A549 (cell line): ENCODE measurements around the gene KMT2D. TPM values are rescaled to one million over a fixed set of nuclear protein-coding genes. Genes with fewer than 3 reads are reported as not detected.

Source experiments
- ATAC-seq, 2 experiments: fragments of 200-7000 bp in 1 of 2; fragments of >200 bp in 1 of 2; cut with Nextera tagmentation in 1 of 2; cut with Tn5 transposase in 1 of 2; 3 replicates each; pipeline versions ENCODE4 v1.8.0 to v1.9.1; 2018 to 2020; ENCODE audit warnings: mild to moderate bottlenecking in 1 of 2, moderate library complexity in 1 of 2
- CTCF ChIA-PET: fragments of 300-600 bp; sonication (Branson Sonifier 250); formaldehyde crosslinking; extraction: SDS; loops from one replicate; lab custom pipeline; 2021; ENCODE audit warnings: antibody characterized with exemption, inconsistent platforms; lab: Yijun Ruan, JAX
- POLR2A ChIA-PET: fragments of 350-600 bp; formaldehyde crosslinking; extraction: SDS; loops from one replicate; lab custom pipeline; 2021; ENCODE audit warnings: antibody characterized with exemption, inconsistent platforms; lab: Yijun Ruan, JAX
- DNase-seq, 2 experiments: peaks; one replicate each; pipeline versions ENCODE4 v3.0.0 to v3.0.0-alpha.2; 2011 to 2016; ENCODE audit warnings: low read depth in 1 of 2, low spot score in 1 of 2
- FAIRE-seq: peaks from 2 replicates; lab custom pipeline; 2011; peaks lifted over from hg19 to GRCh38; lab: Jason Lieb, UNC
- H3K27ac ChIP-seq, 2 experiments: fragments of >200 bp; sonication (Bioruptor Twin); formaldehyde crosslinking; 3 replicates each; pipeline ENCODE4 v1.5.1; 2016 to 2017
- H3K4me1 ChIP-seq: fragments of >200 bp; sonication (Bioruptor Twin); formaldehyde crosslinking; 3 replicates; pipeline ENCODE4 v1.6.1; 2016
- H3K4me2 ChIP-seq: fragments of >200 bp; sonication (Bioruptor Twin); formaldehyde crosslinking; 3 replicates; pipeline ENCODE4 v1.6.1; 2016
- H3K4me3 ChIP-seq: fragments of >200 bp; sonication (Bioruptor Twin); formaldehyde crosslinking; 3 replicates; pipeline ENCODE4 v1.5.1; 2016
- H3K9me3 ChIP-seq: fragments of >200 bp; sonication (Bioruptor Twin); formaldehyde crosslinking; 3 replicates; pipeline ENCODE4 v1.6.1; 2016
- BHLHE40 ChIP-seq: IDR thresholded peaks from 2 replicates; pipeline ENCODE4 v1.6.1; 2012; ENCODE audit warnings: low read depth, low read length, inconsistent platforms
- CBX8 ChIP-seq: fragments of 200-600 bp; sonication (generic); IDR thresholded peaks from 2 replicates; pipeline ENCODE4 v1.6.1; 2016
- CEBPB ChIP-seq, 2 experiments: fragments of >200 bp in 1 of 2; sonication (Bioruptor Twin) in 1 of 2; formaldehyde crosslinking in 1 of 2; IDR thresholded peaks; 2 replicates each; pipeline ENCODE4 v1.6.1; 2012 to 2016
- EHMT2 ChIP-seq: fragments of 200-600 bp; sonication (generic); IDR thresholded peaks from 2 replicates; pipeline ENCODE4 v1.6.1; 2016; ENCODE audit warnings: antibody characterized with exemption, low read depth, mild to moderate bottlenecking, moderate library complexity
- FOSB ChIP-seq: fragments of 250-450 bp; sonication (Bioruptor Pico); IDR thresholded peaks from 2 replicates; pipeline ENCODE4 v1.5.0; 2020; ENCODE audit warnings: mild to moderate bottlenecking, moderate library complexity
- FOSL2 ChIP-seq, 2 experiments: fragments of 450-650 bp in 1 of 2; fragments of >200 bp in 1 of 2; sonication (Bioruptor Twin) in 1 of 2; formaldehyde crosslinking; IDR thresholded peaks; 2 replicates each; pipeline versions ENCODE4 v1.5.0 to v1.6.1; 2016 to 2020; ENCODE audit warnings: mild to moderate bottlenecking in 1 of 2, moderate library complexity in 1 of 2
- GATA3 ChIP-seq: IDR thresholded peaks from 2 replicates; pipeline ENCODE4 v1.6.1; 2012; ENCODE audit warnings: borderline replicate concordance
- HDAC2 ChIP-seq: fragments of 200-600 bp; sonication (generic); IDR thresholded peaks from 2 replicates; pipeline ENCODE4 v1.6.1; 2016
- HEYL ChIP-seq: fragments of 250-450 bp; sonication (Bioruptor Pico); IDR thresholded peaks from 2 replicates; pipeline ENCODE4 v1.8.0; 2021; ENCODE audit warnings: mild to moderate bottlenecking, moderate library complexity
- HOXB5 ChIP-seq: fragments of 250-450 bp; sonication (Bioruptor Pico); IDR thresholded peaks from 2 replicates; pipeline ENCODE4 v1.5.0; 2020; ENCODE audit warnings: mild to moderate bottlenecking, moderate library complexity
- JUN ChIP-seq, 2 experiments: fragments of >200 bp; sonication (Bioruptor Twin); formaldehyde crosslinking; IDR thresholded peaks; 2 replicates in 1 of 2; 3 replicates in 1 of 2; pipeline ENCODE4 v1.6.1; 2016 to 2017
- JUNB ChIP-seq: fragments of >200 bp; sonication (Bioruptor Twin); formaldehyde crosslinking; IDR thresholded peaks from 2 replicates; pipeline ENCODE4 v1.6.1; 2016
- KDM1A ChIP-seq: fragments of 200-600 bp; sonication (generic); IDR thresholded peaks from 2 replicates; pipeline ENCODE4 v1.6.1; 2016; ENCODE audit warnings: low read depth, mild to moderate bottlenecking
- NFE2L2 ChIP-seq: fragments of 150-350 bp; conservative IDR thresholded peaks from 2 replicates; pipeline ENCODE4 v1.6.1; 2014; ENCODE audit warnings: low read length
- NPAS2 ChIP-seq: fragments of 250-450 bp; sonication (Bioruptor Pico); IDR thresholded peaks from 2 replicates; pipeline ENCODE4 v1.8.0; 2022; ENCODE audit warnings: mild to moderate bottlenecking, moderate library complexity, borderline replicate concordance
- NR3C1 ChIP-seq: fragments of >200 bp; sonication (Bioruptor Twin); formaldehyde crosslinking; IDR thresholded peaks from 3 replicates; pipeline ENCODE4 v1.6.1; 2017
- POLR2A ChIP-seq: IDR thresholded peaks from 2 replicates; pipeline ENCODE4 v1.6.1; 2012; ENCODE audit warnings: mild to moderate bottlenecking, low read length
- RAD21 ChIP-seq, 2 experiments: fragments of >200 bp in 1 of 2; sonication (Bioruptor Twin) in 1 of 2; formaldehyde crosslinking in 1 of 2; IDR thresholded peaks in 1 of 2; conservative IDR thresholded peaks in 1 of 2; 2 replicates in 1 of 2; 3 replicates in 1 of 2; pipeline ENCODE4 v1.6.1; 2012 to 2018; ENCODE audit warnings: inconsistent platforms in 1 of 2
- RARB ChIP-seq: fragments of 250-450 bp; sonication (Bioruptor Pico); IDR thresholded peaks from 2 replicates; pipeline ENCODE4 v1.8.0; 2021; ENCODE audit warnings: mild to moderate bottlenecking, moderate library complexity
- SMC3 ChIP-seq: fragments of >200 bp; sonication (Bioruptor Twin); formaldehyde crosslinking; IDR thresholded peaks from 3 replicates; pipeline ENCODE4 v1.6.1; 2018; ENCODE audit warnings: inconsistent platforms
- SREBF2 ChIP-seq: fragments of 450-650 bp; IDR thresholded peaks from 2 replicates; pipeline ENCODE4 v1.6.1; 2014; ENCODE audit warnings: mild to moderate bottlenecking, moderate library complexity
- TFCP2L1 ChIP-seq: fragments of 250-450 bp; sonication (Bioruptor Pico); IDR thresholded peaks from 2 replicates; pipeline ENCODE4 v1.5.0; 2021; ENCODE audit warnings: mild to moderate bottlenecking
- TP53 ChIP-seq: fragments of 250-450 bp; sonication (Bioruptor Pico); IDR thresholded peaks from 2 replicates; pipeline ENCODE4 v1.5.0; 2021; ENCODE audit warnings: mild to moderate bottlenecking, moderate library complexity
- ZFP36 ChIP-seq: fragments of 450-650 bp; IDR thresholded peaks from 2 replicates; pipeline ENCODE4 v1.6.1; 2014; ENCODE audit warnings: borderline replicate concordance; ENCODE audit not compliant: partially characterized antibody
- ZSCAN20 ChIP-seq: fragments of 250-450 bp; sonication (Bioruptor Pico); IDR thresholded peaks from 2 replicates; pipeline ENCODE4 v1.8.0; 2022; ENCODE audit warnings: mild to moderate bottlenecking, moderate library complexity
- WGBS: methylation state at CpG from one replicate; pipeline ENCODE4 v1.1.6; 2017; ENCODE audit errors: missing lambda C conversion rate; 5-methylcytosine and 5-hydroxymethylcytosine counted together
- polyA plus RNA-seq, 4 experiments: library from polyadenylated mRNA; depleted of rRNA in 3 of 4; stranded (reverse); fragments of >200 nt; fragmentation: RNase III in 1 of 4; extraction: RNeasy Plus Mini Kit Qiagen cat#74134 plus additional on column Dnase treatment in 1 of 4; gene quantifications; 2 replicates in 3 of 4; 3 replicates in 1 of 4; pipeline ENCODE4 v1.2.3, GENCODE V29; 2011 to 2017
- TF ChIP-seq, protein P1 (sequence below): fragments of >200 bp; sonication (Bioruptor Twin); formaldehyde crosslinking; IDR thresholded peaks from 3 replicates; pipeline ENCODE4 v1.6.1; 2016
- TF ChIP-seq, protein P2 (sequence below): IDR thresholded peaks from 2 replicates; pipeline ENCODE4 v1.6.1; 2012; ENCODE audit warnings: low read depth, borderline replicate concordance
- TF ChIP-seq, protein P3 (sequence below): IDR thresholded peaks from 2 replicates; pipeline ENCODE4 v1.6.1; 2012
- TF ChIP-seq, protein P4 (sequence below): fragments of 200-600 bp; sonication (generic); IDR thresholded peaks from 2 replicates; pipeline ENCODE4 v1.6.1; 2016; ENCODE audit warnings: antibody characterized with exemption, mild to moderate bottlenecking, moderate library complexity
- TF ChIP-seq, protein P5 (sequence below): fragments of 150-350 bp; IDR thresholded peaks from 2 replicates; pipeline ENCODE4 v1.6.1; 2014; ENCODE audit warnings: low read depth, mild to moderate bottlenecking, low read length

KMT2D gene
- polyA plus RNA-seq, 2 of the 4 experiments (the other 2 are of a cell fraction) = 17.6 to 20.0 TPM

DNA sequence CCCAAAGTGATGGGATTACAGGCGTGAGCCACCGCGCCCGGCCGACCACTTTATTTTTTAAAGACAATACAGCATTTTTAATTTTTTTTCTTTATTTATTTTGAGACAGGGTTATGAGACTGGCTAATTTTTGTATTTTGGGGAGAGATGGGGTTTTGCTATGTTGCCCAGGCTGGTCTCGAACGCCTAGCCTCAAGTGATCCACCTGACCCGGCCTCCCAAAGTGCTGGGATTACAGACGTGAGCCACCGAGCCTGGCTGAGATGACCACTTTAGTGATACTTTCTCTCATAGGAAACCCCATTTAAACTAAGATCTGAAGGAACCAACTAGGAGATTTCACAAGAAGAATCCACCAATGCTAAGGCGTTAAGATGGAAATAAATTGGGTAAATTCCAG is 10.4 kb upstream of the KMT2D start:
- Histone ChIP-seq H3K9me3 (no peaks in the 10 kb centered on the region), H3K27ac (no peak overlapping the region), H3K4me1 (peaks cover 7% of the 10 kb centered on the region; the same call in 2 of the 3 replicates), H3K4me3 (no peak overlapping the region), H3K4me2 (no peak overlapping the region)
- POLR2A ChIA-PET = no interaction called here
- no peak for DNase-seq
- no peak for TF ChIP-seq RAD21 (conservative IDR thresholded peaks at IDR 0.05 in 1 of 2, IDR thresholded peaks at IDR 0.05 in 1 of 2)
- no peak for TF ChIP-seq EHMT2
- TF ChIP-seq FOSL2 (IDR thresholded peaks at IDR 0.05) = no peak
- no peak for TF ChIP-seq FOSL2 (CRISPR knock-in tag; IDR thresholded peaks at IDR 0.05)
- no peak for TF ChIP-seq TFCP2L1 (CRISPR knock-in tag)
- no peak for TF ChIP-seq KDM1A
- TF ChIP-seq NFE2L2 = no peak
- TF ChIP-seq, protein P1, sequence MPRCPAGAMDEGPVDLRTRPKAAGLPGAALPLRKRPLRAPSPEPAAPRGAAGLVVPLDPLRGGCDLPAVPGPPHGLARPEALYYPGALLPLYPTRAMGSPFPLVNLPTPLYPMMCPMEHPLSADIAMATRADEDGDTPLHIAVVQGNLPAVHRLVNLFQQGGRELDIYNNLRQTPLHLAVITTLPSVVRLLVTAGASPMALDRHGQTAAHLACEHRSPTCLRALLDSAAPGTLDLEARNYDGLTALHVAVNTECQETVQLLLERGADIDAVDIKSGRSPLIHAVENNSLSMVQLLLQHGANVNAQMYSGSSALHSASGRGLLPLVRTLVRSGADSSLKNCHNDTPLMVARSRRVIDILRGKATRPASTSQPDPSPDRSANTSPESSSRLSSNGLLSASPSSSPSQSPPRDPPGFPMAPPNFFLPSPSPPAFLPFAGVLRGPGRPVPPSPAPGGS = no peak
- no peak for TF ChIP-seq GATA3
- TF ChIP-seq NPAS2 (CRISPR knock-in tag) = no peak
- TF ChIP-seq, protein P2, sequence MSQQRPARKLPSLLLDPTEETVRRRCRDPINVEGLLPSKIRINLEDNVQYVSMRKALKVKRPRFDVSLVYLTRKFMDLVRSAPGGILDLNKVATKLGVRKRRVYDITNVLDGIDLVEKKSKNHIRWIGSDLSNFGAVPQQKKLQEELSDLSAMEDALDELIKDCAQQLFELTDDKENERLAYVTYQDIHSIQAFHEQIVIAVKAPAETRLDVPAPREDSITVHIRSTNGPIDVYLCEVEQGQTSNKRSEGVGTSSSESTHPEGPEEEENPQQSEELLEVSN = no peak
- TF ChIP-seq RARB (CRISPR knock-in tag) = no peak
- no peak for TF ChIP-seq FOSB
- TF ChIP-seq TP53 (CRISPR knock-in tag) = no peak
- no peak for FAIRE-seq
- 94% methylated on average over 11 of the region's 11 CpGs for WGBS
- ATAC-seq = no peak
- CTCF ChIA-PET = interaction anchor here (1.2 to 12.6 kb wide), 7 partner anchors 9 to 51 kb away, joined by 3 to 172 read pairs (median 7); no protein-coding TSS in a partner anchor

DNA sequence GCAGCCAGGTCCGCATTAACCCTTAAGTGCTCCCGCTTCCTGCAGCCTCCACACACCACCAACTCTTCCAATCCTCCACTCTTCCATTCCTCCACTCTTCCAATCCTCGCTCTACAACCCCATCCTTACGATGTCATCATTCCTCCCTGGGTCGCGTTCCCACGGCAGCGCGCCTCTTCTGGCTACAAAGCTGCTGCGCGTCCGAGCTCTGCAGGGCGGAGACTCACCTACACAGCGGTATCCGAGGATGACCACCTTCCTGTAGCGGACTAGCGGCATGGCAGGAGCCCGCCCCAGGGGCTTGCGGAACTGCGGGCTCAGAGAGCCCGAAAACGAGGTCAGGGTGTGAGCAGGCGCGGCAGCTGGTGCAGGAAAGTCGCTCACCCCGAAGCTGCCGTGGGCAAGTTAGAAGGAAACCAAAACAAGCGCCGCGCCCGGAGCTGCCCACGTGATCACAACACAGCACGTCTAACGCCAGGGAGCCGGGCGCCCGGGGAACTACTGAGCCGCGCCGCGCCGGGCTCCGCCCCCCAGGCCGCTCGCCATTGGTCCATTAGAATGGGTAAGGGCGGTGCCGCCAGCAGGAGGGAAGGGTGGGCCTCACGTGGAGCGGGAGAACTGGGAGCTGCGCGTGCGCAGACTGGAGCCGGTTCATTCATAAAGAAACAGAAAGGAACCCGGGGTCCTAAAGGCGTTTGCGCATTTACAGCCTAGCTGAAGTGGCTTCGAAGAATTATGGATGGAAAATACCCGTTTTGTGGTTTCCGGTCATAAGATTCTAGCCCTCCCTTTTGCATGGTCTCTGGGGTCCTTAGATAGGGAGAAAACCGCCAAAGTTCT is 9.1 kb upstream of the KMT2D start, which contains the start of gene RHEBL1:
TSS of gene RHEBL1 (minus strand) at position 473 of the 840 bp plus-strand sequence. CDS start at position 279, 194 bp downstream.
- Histone ChIP-seq H3K9me3 (no peaks in the 10 kb centered on the region), H3K4me1 (peaks cover 7% of the 10 kb centered on the region; the same call in 2 of the 3 replicates), H3K27ac (peak within 1 kb of the TSS; percentile 62 to 85), H3K4me2 (peak within 1 kb of the TSS; percentile 85), H3K4me3 (peak within 1 kb of the TSS; percentile 55)
- FAIRE-seq = no peak
- 2% methylated on average over 56 of the region's 60 CpGs for WGBS
- CTCF ChIA-PET = interaction anchor here (0.5 to 12.6 kb wide), 14 partner anchors 9 to 61 kb away, joined by 3 to 172 read pairs (median 4); partner anchors contain the start of genes DHH and KMT2D
- ATAC-seq = peak; percentile 97 to 99
- POLR2A ChIA-PET = interaction anchor here (0.7 to 1.4 kb wide), 8 partner anchors 10 to 196 kb away, joined by 3 to 27 read pairs (median 4); partner anchors contain the start of genes KMT2D, TUBA1A and TUBA1B
- peak; percentile 97 to 98 for DNase-seq
- no peak for TF ChIP-seq NPAS2 (CRISPR knock-in tag)
- TF ChIP-seq JUN (IDR thresholded peaks at IDR 0.05) = 0 out of 5 replicates have a peak, but pooled peaks of 1 of the 2 experiments have one; percentile 23
- TF ChIP-seq ZSCAN20 = no peak
- TF ChIP-seq, protein P3, sequence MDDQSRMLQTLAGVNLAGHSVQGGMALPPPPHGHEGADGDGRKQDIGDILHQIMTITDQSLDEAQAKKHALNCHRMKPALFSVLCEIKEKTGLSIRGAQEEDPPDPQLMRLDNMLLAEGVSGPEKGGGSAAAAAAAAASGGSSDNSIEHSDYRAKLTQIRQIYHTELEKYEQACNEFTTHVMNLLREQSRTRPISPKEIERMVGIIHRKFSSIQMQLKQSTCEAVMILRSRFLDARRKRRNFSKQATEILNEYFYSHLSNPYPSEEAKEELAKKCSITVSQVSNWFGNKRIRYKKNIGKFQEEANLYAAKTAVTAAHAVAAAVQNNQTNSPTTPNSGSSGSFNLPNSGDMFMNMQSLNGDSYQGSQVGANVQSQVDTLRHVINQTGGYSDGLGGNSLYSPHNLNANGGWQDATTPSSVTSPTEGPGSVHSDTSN = no peak
- TF ChIP-seq SMC3 = no peak
- no peak for TF ChIP-seq NR3C1
- TF ChIP-seq, protein P4, sequence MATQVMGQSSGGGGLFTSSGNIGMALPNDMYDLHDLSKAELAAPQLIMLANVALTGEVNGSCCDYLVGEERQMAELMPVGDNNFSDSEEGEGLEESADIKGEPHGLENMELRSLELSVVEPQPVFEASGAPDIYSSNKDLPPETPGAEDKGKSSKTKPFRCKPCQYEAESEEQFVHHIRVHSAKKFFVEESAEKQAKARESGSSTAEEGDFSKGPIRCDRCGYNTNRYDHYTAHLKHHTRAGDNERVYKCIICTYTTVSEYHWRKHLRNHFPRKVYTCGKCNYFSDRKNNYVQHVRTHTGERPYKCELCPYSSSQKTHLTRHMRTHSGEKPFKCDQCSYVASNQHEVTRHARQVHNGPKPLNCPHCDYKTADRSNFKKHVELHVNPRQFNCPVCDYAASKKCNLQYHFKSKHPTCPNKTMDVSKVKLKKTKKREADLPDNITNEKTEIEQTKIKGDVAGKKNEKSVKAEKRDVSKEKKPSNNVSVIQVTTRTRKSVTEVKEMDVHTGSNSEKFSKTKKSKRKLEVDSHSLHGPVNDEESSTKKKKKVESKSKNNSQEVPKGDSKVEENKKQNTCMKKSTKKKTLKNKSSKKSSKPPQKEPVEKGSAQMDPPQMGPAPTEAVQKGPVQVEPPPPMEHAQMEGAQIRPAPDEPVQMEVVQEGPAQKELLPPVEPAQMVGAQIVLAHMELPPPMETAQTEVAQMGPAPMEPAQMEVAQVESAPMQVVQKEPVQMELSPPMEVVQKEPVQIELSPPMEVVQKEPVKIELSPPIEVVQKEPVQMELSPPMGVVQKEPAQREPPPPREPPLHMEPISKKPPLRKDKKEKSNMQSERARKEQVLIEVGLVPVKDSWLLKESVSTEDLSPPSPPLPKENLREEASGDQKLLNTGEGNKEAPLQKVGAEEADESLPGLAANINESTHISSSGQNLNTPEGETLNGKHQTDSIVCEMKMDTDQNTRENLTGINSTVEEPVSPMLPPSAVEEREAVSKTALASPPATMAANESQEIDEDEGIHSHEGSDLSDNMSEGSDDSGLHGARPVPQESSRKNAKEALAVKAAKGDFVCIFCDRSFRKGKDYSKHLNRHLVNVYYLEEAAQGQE = no peak
- TF ChIP-seq ZFP36 = no peak
- no peak for TF ChIP-seq RARB (CRISPR knock-in tag)
- peak; percentile 5; the same call in 1 of the 2 replicates for TF ChIP-seq BHLHE40
- no peak for TF ChIP-seq CBX8
- TF ChIP-seq SREBF2 = no peak
- no peak for TF ChIP-seq HOXB5 (CRISPR knock-in tag)
- no peak for TF ChIP-seq JUNB
- no peak for TF ChIP-seq EHMT2
- TF ChIP-seq HDAC2 = no peak
- TF ChIP-seq, protein P5, sequence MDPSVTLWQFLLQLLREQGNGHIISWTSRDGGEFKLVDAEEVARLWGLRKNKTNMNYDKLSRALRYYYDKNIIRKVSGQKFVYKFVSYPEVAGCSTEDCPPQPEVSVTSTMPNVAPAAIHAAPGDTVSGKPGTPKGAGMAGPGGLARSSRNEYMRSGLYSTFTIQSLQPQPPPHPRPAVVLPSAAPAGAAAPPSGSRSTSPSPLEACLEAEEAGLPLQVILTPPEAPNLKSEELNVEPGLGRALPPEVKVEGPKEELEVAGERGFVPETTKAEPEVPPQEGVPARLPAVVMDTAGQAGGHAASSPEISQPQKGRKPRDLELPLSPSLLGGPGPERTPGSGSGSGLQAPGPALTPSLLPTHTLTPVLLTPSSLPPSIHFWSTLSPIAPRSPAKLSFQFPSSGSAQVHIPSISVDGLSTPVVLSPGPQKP = no peak
- no peak for TF ChIP-seq POLR2A
- no peak for TF ChIP-seq HEYL (CRISPR knock-in tag)
- TF ChIP-seq CEBPB (IDR thresholded peaks at IDR 0.05) = no peak
